ENCODE results near the gene PPM1A.
"Not testable (repeated sequence)": the region's sequence is repeated elsewhere in the genome, so short reads cannot be mapped to it uniquely, and the experiment has no call there.

PPM1A gene

DNA sequence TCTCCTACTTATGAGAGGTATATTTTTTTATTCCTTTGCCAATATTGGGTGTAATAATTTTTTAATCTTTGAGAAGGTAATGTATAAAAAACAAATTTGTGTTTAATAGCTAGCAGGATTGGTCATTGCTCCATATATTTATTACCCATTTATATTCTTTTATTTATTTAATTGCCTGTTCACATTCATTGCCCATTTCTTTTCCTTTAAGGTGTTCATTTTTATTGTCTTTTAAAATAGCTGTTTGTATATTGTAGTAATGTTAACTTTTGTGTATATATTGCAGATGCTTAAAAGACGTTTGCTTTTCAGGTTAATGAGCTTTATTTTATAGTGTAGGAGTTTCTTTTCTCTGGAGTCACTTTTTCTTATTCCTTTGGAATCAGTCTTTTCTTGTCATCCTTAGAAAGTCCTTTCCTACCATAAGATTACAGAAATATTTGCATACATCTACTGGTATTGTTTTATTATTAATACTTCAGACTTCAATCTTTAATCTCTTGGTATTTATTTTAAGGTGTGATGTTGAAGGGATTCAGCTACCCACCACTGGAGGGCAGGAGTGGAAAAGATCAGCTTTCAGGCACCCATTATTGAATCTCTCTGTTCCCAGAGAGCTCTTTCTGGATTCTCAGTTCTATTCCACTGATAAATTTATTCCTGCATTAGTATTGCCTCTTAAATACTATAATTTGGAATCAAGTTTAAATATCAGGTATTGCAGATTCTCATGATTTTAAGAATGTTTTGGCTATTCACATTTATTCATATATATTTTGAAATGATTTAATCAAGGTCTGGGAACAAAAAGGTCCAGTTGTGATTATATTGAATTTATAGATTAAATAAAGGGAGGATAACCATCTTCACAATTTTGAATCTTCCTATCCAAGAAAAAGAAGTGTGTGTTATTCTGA, 17.3 kb downstream of the PPM1A start:
- no peak for DNase-seq (ENCODE audit: low read depth)

- no peak for DNase-seq (ENCODE audit: low read depth)
These were observed 23.2 kb downstream of the PPM1A start for GRCh38 chr14:60272177-60272576.

DNA sequence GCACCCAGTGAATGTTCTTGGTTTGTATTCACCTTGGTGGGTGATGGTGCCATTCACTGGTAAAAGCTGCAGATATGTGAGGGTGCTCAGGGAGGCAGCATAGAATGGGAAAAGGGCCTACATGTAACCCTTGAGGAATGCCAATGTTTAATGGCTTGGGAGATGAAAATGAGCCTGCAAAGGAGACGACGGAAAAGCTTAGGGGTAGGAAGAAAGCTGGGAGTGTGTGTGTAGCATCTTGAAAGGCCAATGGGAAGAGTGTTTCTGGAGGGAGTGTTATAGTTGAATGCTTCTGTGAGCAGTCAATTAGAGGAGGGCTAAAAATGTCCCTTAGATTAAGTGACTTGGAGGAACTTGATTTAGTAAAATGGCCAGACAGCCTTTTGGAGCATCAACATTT, 24.9 kb downstream of the PPM1A start:
- DNase-seq (ENCODE audit: low read depth), result no peak

DNA sequence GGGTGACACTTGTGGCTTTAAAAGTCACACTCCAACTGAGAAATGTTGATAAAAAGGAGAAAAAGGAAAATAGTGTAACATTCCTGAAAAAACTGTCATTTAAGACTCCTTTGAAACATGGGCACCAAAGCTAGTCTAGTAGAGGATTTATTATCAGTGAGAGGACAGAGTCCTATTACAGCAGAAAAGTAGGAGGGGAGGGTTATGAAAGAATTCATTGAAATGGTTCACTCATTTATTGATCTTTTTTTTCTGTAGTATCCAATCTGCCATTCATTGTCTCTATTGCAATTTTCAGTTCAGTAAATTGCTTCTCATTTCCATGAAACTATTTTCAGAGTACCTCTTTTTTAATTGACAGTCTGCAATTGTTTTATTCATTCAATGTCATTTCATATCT, 25.4 kb downstream of the PPM1A start:
- no peak for DNase-seq (ENCODE audit: low read depth)

GRCh38 chr14:60275932-60276331, 26.9 kb downstream of the PPM1A start:
- no peak for DNase-seq (ENCODE audit: low read depth)

GRCh38 chr14:60276347-60276746, 27.3 kb downstream of the PPM1A start:
- DNase-seq (ENCODE audit: low read depth), result no peak

DNA sequence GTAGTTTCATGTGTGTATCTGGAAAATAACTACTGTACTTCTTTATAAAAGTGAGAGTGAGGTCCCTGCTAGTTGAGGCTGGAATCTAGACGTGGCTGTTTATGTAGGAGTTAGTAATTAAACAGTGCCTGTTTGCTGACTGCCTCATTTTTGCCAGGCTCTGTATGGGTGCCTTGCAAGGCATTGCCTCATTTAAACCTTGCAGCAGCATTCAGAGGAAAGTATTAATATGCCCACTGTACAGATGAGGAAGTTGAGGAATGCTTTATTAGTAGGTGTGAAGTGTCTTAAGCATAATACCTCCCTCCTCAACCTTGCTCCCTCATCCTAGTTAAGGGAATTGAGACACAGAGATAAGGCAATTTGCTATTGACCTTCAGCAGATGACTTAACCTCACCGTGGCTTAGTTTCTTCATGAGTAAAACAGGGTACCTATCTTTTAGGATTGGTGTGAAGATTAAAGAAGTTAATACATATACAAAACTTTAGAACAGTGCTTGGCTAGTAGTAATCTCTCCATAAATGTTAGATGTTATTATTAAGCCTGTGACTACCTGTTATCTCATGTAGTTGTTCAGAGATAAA, 28.7 kb downstream of the PPM1A start:
- DNase-seq (ENCODE audit: low read depth), result no peak

DNA sequence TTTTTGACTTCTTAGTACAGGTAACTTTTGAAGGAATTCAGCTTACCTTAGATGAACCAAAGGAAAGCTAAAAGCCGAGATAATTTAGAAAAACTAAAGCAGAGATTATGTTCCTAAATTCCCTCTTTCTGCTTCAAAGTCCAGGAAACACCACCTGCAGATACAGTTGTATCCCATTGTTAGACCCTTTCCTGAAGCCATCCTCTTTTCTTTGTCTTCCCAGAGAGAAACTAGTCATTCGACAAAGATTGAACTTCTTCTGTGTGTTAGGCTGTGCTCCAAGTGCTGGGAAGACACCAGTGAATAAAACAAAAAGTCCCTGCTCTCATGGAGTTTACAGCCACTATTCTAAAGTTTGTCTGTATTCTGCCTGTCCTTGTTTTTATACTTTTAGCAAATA, 29.3 kb downstream of the PPM1A start:
- no peak for DNase-seq (ENCODE audit: low read depth)

DNA sequence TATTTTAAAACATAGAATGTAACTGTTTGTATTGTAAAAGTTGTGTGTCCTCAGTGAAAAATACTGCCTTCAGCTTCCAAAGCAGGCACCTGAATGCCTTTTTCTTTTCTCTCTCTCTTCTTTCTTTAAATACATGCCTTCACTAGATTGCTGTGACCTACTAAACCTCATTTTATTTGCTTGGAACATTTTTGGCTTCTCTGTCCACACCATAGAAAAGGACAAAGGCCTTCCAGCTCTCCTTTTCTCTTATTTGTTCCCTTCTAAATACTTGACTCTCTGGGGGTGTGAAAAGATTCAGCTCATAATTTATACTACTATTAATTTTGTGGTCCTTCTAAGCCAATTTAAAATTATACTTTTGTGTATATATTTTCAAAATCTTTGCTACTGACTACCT, 38.4 kb downstream of the PPM1A start:
- DNase-seq (ENCODE audit: low read depth), result no peak

- no peak for DNase-seq (ENCODE audit: low read depth)
These were observed 39.3 kb downstream of the PPM1A start for GRCh38 chr14:60288279-60288678.

- DNase-seq (ENCODE audit: low read depth), result no peak
These were observed 45.5 kb downstream of the PPM1A start for GRCh38 chr14:60294411-60295069.

GRCh38 chr14:60300019-60300418, 51.0 kb downstream of the PPM1A start:
- DNase-seq (ENCODE audit: low read depth), result no peak

DNA sequence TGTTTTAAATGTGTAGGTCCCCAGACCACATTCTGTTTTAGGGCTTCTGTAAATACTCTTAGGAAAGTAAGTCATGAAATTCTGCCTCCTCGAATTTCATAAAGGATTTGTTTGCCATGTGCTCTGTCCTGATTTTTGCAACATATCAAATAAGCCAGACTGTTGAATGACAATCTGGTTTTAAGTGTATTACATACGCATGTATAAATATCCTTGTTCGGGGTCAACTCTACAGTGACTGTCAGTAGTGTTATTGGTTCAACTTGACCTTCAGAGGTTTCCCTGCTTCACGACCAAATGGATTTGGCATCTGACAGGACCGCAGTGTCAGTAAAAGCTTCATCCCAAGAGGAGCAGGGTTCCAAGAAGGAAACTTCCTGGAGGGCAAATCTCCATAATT, 52.7 kb downstream of the PPM1A start:
- no peak for DNase-seq (ENCODE audit: low read depth)

DNA sequence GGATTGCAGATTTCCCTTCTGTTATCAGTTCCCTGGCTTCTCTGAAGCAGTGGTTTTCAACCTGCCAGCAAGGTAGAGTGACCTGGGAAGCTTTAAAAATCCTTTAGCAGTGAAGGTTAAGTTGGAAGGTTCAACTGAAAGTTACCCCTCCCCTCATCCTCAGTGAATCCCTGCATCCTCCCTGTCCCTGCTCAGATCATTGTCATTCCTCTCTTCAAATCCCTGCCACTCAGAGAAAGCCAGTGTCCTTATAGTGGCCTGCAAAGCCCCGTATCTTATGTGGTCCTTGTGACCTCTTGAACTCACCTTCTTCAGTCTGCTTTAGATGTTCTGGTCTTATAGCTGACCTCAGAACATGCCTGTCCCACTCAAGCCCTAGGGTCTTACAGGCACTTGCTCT, 53.6 kb downstream of the PPM1A start:
- DNase-seq (ENCODE audit: low read depth), result no peak

GRCh38 chr14:60303745-60304144, 54.7 kb downstream of the PPM1A start:
- DNase-seq (ENCODE audit: low read depth), result no peak

DNA sequence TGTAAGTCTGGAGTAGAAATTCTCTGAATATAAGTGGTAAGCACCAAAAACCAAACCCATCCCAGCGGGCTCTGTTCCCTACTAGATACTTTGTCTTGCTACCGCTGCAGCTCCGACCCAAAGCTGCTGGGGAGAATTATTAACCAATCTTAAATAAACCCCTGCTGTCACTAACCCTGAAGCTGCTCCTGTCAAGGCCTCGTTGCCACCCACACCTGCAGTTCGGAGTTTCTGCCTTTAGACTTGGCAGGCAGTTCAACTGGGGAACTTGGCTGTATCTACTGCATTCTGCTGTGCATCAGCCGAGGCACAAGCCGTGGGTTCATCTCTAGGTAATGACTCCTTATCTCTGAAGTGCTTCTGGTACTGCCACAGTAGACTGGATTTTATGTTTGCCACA, 55.5 kb downstream of the PPM1A start:
- DNase-seq (ENCODE audit: low read depth), result no peak

GRCh38 chr14:60309867-60310552, 61.0 kb downstream of the PPM1A start:
- DNase-seq (ENCODE audit: low read depth), result no peak

DNA sequence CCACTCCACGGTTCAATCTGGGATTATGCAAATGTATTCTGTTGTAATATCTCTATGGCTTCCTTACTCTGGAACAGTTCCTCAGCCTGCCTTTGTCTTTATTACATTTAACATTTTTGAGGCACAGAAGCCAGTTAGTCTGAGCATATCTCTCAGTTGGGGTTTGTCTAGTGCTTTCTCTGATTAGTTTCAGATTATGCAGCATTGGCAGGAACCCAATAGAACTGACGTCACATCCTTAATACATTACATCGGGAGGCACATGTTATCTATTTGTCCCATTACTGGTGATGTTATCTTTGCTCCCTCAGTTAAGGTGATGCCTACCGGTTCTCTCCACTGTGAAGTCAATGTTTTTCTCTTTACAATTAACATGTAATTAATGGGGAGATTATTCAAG, 62.4 kb downstream of the PPM1A start:
- peak; percentile 17 for DNase-seq (ENCODE audit: low read depth)

- no peak for DNase-seq (ENCODE audit: low read depth)
These were observed 64.1 kb downstream of the PPM1A start for GRCh38 chr14:60313093-60313492.

- no peak for DNase-seq (ENCODE audit: low read depth)
These were observed 66.4 kb downstream of the PPM1A start for GRCh38 chr14:60315196-60315990.

GRCh38 chr14:60317609-60318008, 68.6 kb downstream of the PPM1A start:
- DNase-seq (ENCODE audit: low read depth), result no peak

DNA sequence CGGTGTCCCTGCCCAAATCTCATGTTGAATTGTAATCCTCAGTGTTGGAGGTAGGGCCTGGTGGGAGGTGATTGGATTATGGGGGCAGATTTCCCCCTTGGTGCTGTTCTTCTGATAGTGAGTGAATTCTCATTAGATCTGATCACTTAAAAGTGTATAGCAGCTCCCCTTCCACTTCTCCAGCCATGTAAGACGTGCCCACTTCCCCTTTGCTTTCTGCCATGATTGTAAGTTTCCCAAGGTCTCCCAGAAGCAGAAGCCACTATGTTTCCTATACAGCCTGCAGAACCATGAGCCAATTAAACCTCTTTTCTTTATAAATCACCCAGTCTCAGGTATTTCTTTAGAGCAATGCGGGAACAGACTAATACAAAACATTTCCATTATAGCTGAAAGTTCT, 71.8 kb downstream of the PPM1A start:
- DNase-seq (ENCODE audit: low read depth), result not testable (repeated sequence)
